GM12878 (cell line): Measurements from ENCODE around the gene ETF1.

Experiments
- ATF7 ChIP-seq: fragments of 450-650 bp; IDR thresholded peaks from 2 replicates; pipeline ENCODE4 v1.6.1; 2016; ENCODE audit warnings: low read depth, mild to moderate bottlenecking
- CTCF ChIP-seq, 3 experiments: IDR thresholded peaks in 2 of 3; conservative IDR thresholded peaks in 1 of 3; 2 replicates each; pipeline ENCODE4 v1.5.1; 2011; ENCODE audit warnings: low read depth in 3 of 3, low read length in 3 of 3, mild to moderate bottlenecking in 3 of 3, control low read depth in 2 of 3, moderate library complexity in 2 of 3, inconsistent platforms in 1 of 3, mixed read lengths in 1 of 3; ENCODE audit not compliant: control insufficient read depth in 2 of 3, insufficient read depth in 1 of 3; ENCODE audit errors: extremely low read depth in 1 of 3
- EP300 ChIP-seq, 2 experiments: fragments of 150-350 bp in 1 of 2; IDR thresholded peaks; 2 replicates each; pipeline ENCODE4 v1.6.1; 2011 to 2012; ENCODE audit warnings: low read depth in 2 of 2, low read length in 2 of 2, borderline replicate concordance in 1 of 2, improper control_type of control experiment in 1 of 2, inconsistent platforms in 1 of 2; ENCODE audit not compliant: control insufficient read depth in 1 of 2
- FOS ChIP-seq: IDR thresholded peaks from 3 replicates; pipeline ENCODE4 v1.6.1; 2011; ENCODE audit warnings: borderline replicate concordance; ENCODE audit not compliant: insufficient read length; ENCODE audit errors: extremely low read depth
- JUNB ChIP-seq: IDR thresholded peaks from 2 replicates; pipeline ENCODE4 v1.6.1; 2016; ENCODE audit warnings: antibody characterized with exemption, mild to moderate bottlenecking
- SMC3 ChIP-seq: IDR thresholded peaks from 2 replicates; pipeline ENCODE4 v1.6.1; 2011; ENCODE audit warnings: low read length, improper control_type of control experiment, borderline replicate concordance
- TF ChIP-seq, protein P1 (sequence below): IDR thresholded peaks from 2 replicates; pipeline ENCODE4 v1.6.1; 2012; ENCODE audit warnings: low read depth, low read length, improper control_type of control experiment
- TF ChIP-seq, protein P2 (sequence below): fragments of 450-650 bp; IDR thresholded peaks from 2 replicates; pipeline ENCODE4 v1.6.1; 2017; ENCODE audit warnings: antibody characterized with exemption, mild to moderate bottlenecking, moderate library complexity
- TF ChIP-seq, protein P3 (sequence below): IDR thresholded peaks from 2 replicates; pipeline ENCODE4 v1.6.1; 2011; ENCODE audit warnings: low read depth, low read length, improper control_type of control experiment, borderline replicate concordance

GRCh38 chr5:138566792-138567191 is 23.8 kb upstream of the ETF1 start:
- TF ChIP-seq, protein P1, sequence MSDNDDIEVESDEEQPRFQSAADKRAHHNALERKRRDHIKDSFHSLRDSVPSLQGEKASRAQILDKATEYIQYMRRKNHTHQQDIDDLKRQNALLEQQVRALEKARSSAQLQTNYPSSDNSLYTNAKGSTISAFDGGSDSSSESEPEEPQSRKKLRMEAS = no peak
- no peak for TF ChIP-seq ATF7
- no peak for TF ChIP-seq SMC3
- no peak for TF ChIP-seq JUNB
- no peak for TF ChIP-seq FOS
- TF ChIP-seq, protein P2, sequence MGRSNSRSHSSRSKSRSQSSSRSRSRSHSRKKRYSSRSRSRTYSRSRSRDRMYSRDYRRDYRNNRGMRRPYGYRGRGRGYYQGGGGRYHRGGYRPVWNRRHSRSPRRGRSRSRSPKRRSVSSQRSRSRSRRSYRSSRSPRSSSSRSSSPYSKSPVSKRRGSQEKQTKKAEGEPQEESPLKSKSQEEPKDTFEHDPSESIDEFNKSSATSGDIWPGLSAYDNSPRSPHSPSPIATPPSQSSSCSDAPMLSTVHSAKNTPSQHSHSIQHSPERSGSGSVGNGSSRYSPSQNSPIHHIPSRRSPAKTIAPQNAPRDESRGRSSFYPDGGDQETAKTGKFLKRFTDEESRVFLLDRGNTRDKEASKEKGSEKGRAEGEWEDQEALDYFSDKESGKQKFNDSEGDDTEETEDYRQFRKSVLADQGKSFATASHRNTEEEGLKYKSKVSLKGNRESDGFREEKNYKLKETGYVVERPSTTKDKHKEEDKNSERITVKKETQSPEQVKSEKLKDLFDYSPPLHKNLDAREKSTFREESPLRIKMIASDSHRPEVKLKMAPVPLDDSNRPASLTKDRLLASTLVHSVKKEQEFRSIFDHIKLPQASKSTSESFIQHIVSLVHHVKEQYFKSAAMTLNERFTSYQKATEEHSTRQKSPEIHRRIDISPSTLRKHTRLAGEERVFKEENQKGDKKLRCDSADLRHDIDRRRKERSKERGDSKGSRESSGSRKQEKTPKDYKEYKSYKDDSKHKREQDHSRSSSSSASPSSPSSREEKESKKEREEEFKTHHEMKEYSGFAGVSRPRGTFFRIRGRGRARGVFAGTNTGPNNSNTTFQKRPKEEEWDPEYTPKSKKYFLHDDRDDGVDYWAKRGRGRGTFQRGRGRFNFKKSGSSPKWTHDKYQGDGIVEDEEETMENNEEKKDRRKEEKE = no peak
- TF ChIP-seq EP300 (IDR thresholded peaks at IDR 0.05; ENCODE audit: borderline replicate concordance in 1 of 2, control insufficient read depth in 1 of 2, low read depth in 2 of 2, low read length in 2 of 2) = no peak
- TF ChIP-seq CTCF (IDR thresholded peaks at IDR 0.05 in 2 of 3, conservative IDR thresholded peaks at IDR 0.05 in 1 of 3; ENCODE audit: control insufficient read depth in 2 of 3, extremely low read depth in 1 of 3, insufficient read depth in 1 of 3, low read depth in 3 of 3, low read length in 3 of 3) = no peak
- TF ChIP-seq, protein P3, sequence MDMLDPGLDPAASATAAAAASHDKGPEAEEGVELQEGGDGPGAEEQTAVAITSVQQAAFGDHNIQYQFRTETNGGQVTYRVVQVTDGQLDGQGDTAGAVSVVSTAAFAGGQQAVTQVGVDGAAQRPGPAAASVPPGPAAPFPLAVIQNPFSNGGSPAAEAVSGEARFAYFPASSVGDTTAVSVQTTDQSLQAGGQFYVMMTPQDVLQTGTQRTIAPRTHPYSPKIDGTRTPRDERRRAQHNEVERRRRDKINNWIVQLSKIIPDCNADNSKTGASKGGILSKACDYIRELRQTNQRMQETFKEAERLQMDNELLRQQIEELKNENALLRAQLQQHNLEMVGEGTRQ = no peak
